GM23248 (cell line): ENCODE results near the gene SLU7.

Experiments used
- EZH2 ChIP-seq: fragments of 200-600 bp; sonication (generic); IDR thresholded peaks from 2 replicates; pipeline ENCODE4 v1.6.1; 2018; ENCODE audit warnings: antibody characterized with exemption, mild to moderate bottlenecking; ENCODE audit not compliant: insufficient read depth, poor library complexity, severe bottlenecking
- EZH2phosphoT487 ChIP-seq: fragments of 200-600 bp; sonication (generic); IDR thresholded peaks from 2 replicates; pipeline ENCODE4 v1.6.1; 2018; ENCODE audit warnings: antibody characterized with exemption, moderate library complexity, mild to moderate bottlenecking, low read depth; ENCODE audit not compliant: insufficient read depth

GRCh38 chr5:160449458-160449857 is 30.6 kb upstream of the SLU7 start:
- TF ChIP-seq EZH2 = no peak
- TF ChIP-seq EZH2phosphoT487 = no peak
